HG02642 (cell line): ENCODE results near the gene FOXS1.

Experiments used
- ATAC-seq: cut with Tn5 transposase; IDR thresholded peaks from one replicate; pipeline ENCODE4 v1.9.1; 2021; ENCODE audit warnings: mild to moderate bottlenecking; ENCODE audit not compliant: unreplicated experiment, poor library complexity

Gene FOXS1

GRCh38 chr20:31861385-31862156, 16.2 kb upstream of the FOXS1 start:
- peak; percentile 57 for ATAC-seq

- ATAC-seq: peak; percentile 6
These were observed 15.7 kb upstream of the FOXS1 start for GRCh38 chr20:31861135-31861384.

GRCh38 chr20:31860390-31861134, 15.2 kb upstream of the FOXS1 start:
- no peak for ATAC-seq

GRCh38 chr20:31859998-31860380, 14.6 kb upstream of the FOXS1 start:
- no peak for ATAC-seq

- ATAC-seq: no peak
These were observed 14.0 kb upstream of the FOXS1 start for GRCh38 chr20:31859266-31859997.

- ATAC-seq: no peak
These were observed 13.3 kb upstream of the FOXS1 start for GRCh38 chr20:31858760-31859083.

GRCh38 chr20:31857861-31858759, 12.7 kb upstream of the FOXS1 start:
- ATAC-seq: peak; percentile 64

GRCh38 chr20:31856516-31856915, 11.1 kb upstream of the FOXS1 start:
- no peak for ATAC-seq

- no peak for ATAC-seq
These were observed 8.1 kb upstream of the FOXS1 start for GRCh38 chr20:31853481-31853880.

GRCh38 chr20:31851240-31851955, 6.0 kb upstream of the FOXS1 start:
- no peak for ATAC-seq

- no peak for ATAC-seq
These were observed 4.0 kb upstream of the FOXS1 start for GRCh38 chr20:31849306-31849930.

GRCh38 chr20:31848088-31848999, 2.9 kb upstream of the FOXS1 start:
- ATAC-seq: no peak

- no peak for ATAC-seq
These were observed 1.4 kb upstream of the FOXS1 start for GRCh38 chr20:31846793-31847138.

GRCh38 chr20:31844737-31845299, 586 bp downstream of the FOXS1 start:
- ATAC-seq: no peak

GRCh38 chr20:31843881-31844280, 1.5 kb downstream of the FOXS1 start:
- no peak for ATAC-seq

- ATAC-seq: no peak
These were observed 2.1 kb downstream of the FOXS1 start for GRCh38 chr20:31843288-31843687.

GRCh38 chr20:31842471-31843157, 2.8 kb downstream of the FOXS1 start:
- no peak for ATAC-seq

GRCh38 chr20:31841928-31842327, 3.5 kb downstream of the FOXS1 start:
- no peak for ATAC-seq
